ENCODE measurements around the gene NRCAM. TPM values are rescaled to one million over a fixed set of nuclear protein-coding genes. Genes with fewer than 3 reads are reported as not detected.

NRCAM gene
- total and polyA plus RNA-seq, 2 of the 13 experiments (the other 11 are each of a cell fraction or from before 2014, with no cell fraction given), result 0.31 to 0.33 TPM

- H3K9me3 ChIP-seq (ENCODE audit: low read length), result no peaks in the 10 kb centered on the region
- intact Hi-C loops (cut with micrococcal nuclease; ENCODE audit: unreplicated experiment) (no loop called here), in situ Hi-C loops (cut with HindIII; ENCODE audit: extremely low pct_ligation_motif_present, low pct_unique_long_range_greater_than_20kb) (no loop called here)
- no peak overlapping the region for H3K9ac ChIP-seq (ENCODE audit: insufficient read depth, low read depth, low read length)
- H3K36me3 ChIP-seq (replicated peaks in 1 of 2; ENCODE audit: control insufficient read depth in 1 of 2, insufficient read depth in 2 of 2, low read length in 2 of 2), result no peaks in the 10 kb centered on the region
- no peak for DNase-seq (ENCODE audit: low spot score)
- TF ChIP-seq SUZ12 (IDR thresholded peaks at IDR 0.05; ENCODE audit: low read depth, low read length), result no peak
- TF ChIP-seq DRAP1 (CRISPR knock-in tag; IDR thresholded peaks at IDR 0.05), result no peak
- TF ChIP-seq GPN1 (CRISPR knock-in tag; IDR thresholded peaks at IDR 0.05; ENCODE audit: borderline replicate concordance), result no peak
- no peak for TF ChIP-seq STAT5B (CRISPR knock-in tag; IDR thresholded peaks at IDR 0.05)
- H3K27me3 ChIP-seq (ENCODE audit: control insufficient read depth in 1 of 2, insufficient read depth in 2 of 2, low read length in 2 of 2), result no peaks in the 10 kb centered on the region
- ATAC-seq, result no peak
- POLR2A ChIA-PET, result no interaction called here
- H2AFZ ChIP-seq (ENCODE audit: low read length), result no peak overlapping the region
- CTCF ChIA-PET (ENCODE audit: low intra/inter-chr PET ratio, low total read pairs), result no interaction called here
- H3K4me2 ChIP-seq (ENCODE audit: low read depth, low read length), result no peak overlapping the region
- no peak overlapping the region for H3K4me3 ChIP-seq (replicated peaks in 1 of 3; ENCODE audit: insufficient read depth in 1 of 3, low read depth in 2 of 3, low read length in 3 of 3)
- H3K79me2 ChIP-seq (ENCODE audit: insufficient read depth, low read length), result no peaks in the 10 kb centered on the region
- H3K4me1 ChIP-seq (ENCODE audit: insufficient read depth, low read length), result no peaks in the 10 kb centered on the region
- no TSS peak for BruUV-seq (replicated peaks)
- no peak for FAIRE-seq
- no peak overlapping the region for H3K27ac ChIP-seq (ENCODE audit: extremely low read length, insufficient read depth, low read length)
- 13% methylated on average over 1 of the region's 1 CpG for WGBS (ENCODE audit: low lambda C conversion rate)
- H4K20me1 ChIP-seq (ENCODE audit: insufficient read depth, low read length), result no peaks in the 10 kb centered on the region
Observed at GRCh38 chr7:108196004-108196403, 260.2 kb downstream of the NRCAM start.

GRCh38 chr7:108193594-108194498 is 262.4 kb downstream of the NRCAM start:
- ChIA-PET POLR2A (no interaction called here), CTCF (ENCODE audit: low intra/inter-chr PET ratio, low total read pairs) (no interaction called here)
- no peaks in the 10 kb centered on the region for H3K4me1 ChIP-seq (ENCODE audit: insufficient read depth, low read length)
- H4K20me1 ChIP-seq (ENCODE audit: insufficient read depth, low read length), result no peaks in the 10 kb centered on the region
- no peak overlapping the region for H3K9ac ChIP-seq (ENCODE audit: insufficient read depth, low read depth, low read length)
- no peaks in the 10 kb centered on the region for H3K9me3 ChIP-seq (ENCODE audit: low read length)
- H3K36me3 ChIP-seq (replicated peaks in 1 of 2; ENCODE audit: control insufficient read depth in 1 of 2, insufficient read depth in 2 of 2, low read length in 2 of 2), result no peaks in the 10 kb centered on the region
- no peak overlapping the region for H3K4me3 ChIP-seq (replicated peaks in 1 of 3; ENCODE audit: insufficient read depth in 1 of 3, low read depth in 2 of 3, low read length in 3 of 3)
- no TSS peak for BruUV-seq (replicated peaks)
- no peak overlapping the region for H3K27ac ChIP-seq (ENCODE audit: extremely low read length, insufficient read depth, low read length)
- 32% methylated on average over 9 of the region's 9 CpGs for WGBS (ENCODE audit: low lambda C conversion rate)
- no peaks in the 10 kb centered on the region for H3K79me2 ChIP-seq (ENCODE audit: insufficient read depth, low read length)
- H2AFZ ChIP-seq (ENCODE audit: low read length), result no peak overlapping the region
- FAIRE-seq (no peak), ATAC-seq (no peak), DNase-seq (ENCODE audit: low spot score) (no peak)
- in situ Hi-C loops (cut with HindIII; ENCODE audit: extremely low pct_ligation_motif_present, low pct_unique_long_range_greater_than_20kb) (no loop called here), intact Hi-C loops (cut with micrococcal nuclease; ENCODE audit: unreplicated experiment) (no loop called here)
- no peaks in the 10 kb centered on the region for H3K27me3 ChIP-seq (ENCODE audit: control insufficient read depth in 1 of 2, insufficient read depth in 2 of 2, low read length in 2 of 2)
- H3K4me2 ChIP-seq (ENCODE audit: low read depth, low read length), result no peak overlapping the region
- TF ChIP-seq DBP (CRISPR knock-in tag; IDR thresholded peaks at IDR 0.05; ENCODE audit: not compliant biosample characterization) (no peak), TRIM24 (CRISPR knock-in tag; IDR thresholded peaks at IDR 0.05) (no peak), MAFK (conservative IDR thresholded peaks at IDR 0.05 in 1 of 2, IDR thresholded peaks at IDR 0.05 in 1 of 2; ENCODE audit: low read length in 2 of 2) (peak; percentile 59 to 82; a peak in 3 of 4 replicates), ZNF20 (CRISPR knock-in tag; IDR thresholded peaks at IDR 0.05) (no peak), ZNF12 (CRISPR knock-in tag; IDR thresholded peaks at IDR 0.05) (no peak), PRPF4 (IDR thresholded peaks at IDR 0.05; ENCODE audit: low read depth, low read length, poor library complexity, severe bottlenecking) (no peak), ELF4 (CRISPR knock-in tag; IDR thresholded peaks at IDR 0.05; ENCODE audit: borderline replicate concordance) (no peak), FOXJ3 (CRISPR knock-in tag; IDR thresholded peaks at IDR 0.05; ENCODE audit: borderline replicate concordance) (no peak), MAFF (IDR thresholded peaks at IDR 0.05; ENCODE audit: low read depth, low read length) (peak; percentile 73), ZNF75D (CRISPR knock-in tag; IDR thresholded peaks at IDR 0.05; ENCODE audit: borderline replicate concordance) (no peak), ZNF710 (CRISPR knock-in tag; IDR thresholded peaks at IDR 0.05; ENCODE audit: borderline replicate concordance) (no peak)

All from HepG2 (cell line).